MM.1S (cell line): Measurements from ENCODE around the gene LAMC3.

Experiments
- DNase-seq: peaks from one replicate; pipeline ENCODE4 v3.0.0-alpha.2; 2015
- H2AFZ ChIP-seq: fragments of 300-600 bp; sonication (generic); 2 replicates; pipeline ENCODE4 v1.6.0; 2016; ENCODE audit warnings: antibody characterized with exemption, low read length
- H3F3A ChIP-seq: fragments of 300-600 bp; sonication (generic); 2 replicates; pipeline ENCODE4 v1.6.1; 2016; ENCODE audit warnings: mild to moderate bottlenecking, antibody characterized with exemption, low read length, moderate library complexity, mixed read lengths; ENCODE audit not compliant: insufficient read depth
- H3K27ac ChIP-seq: fragments of 300-600 bp; sonication (generic); 2 replicates; pipeline ENCODE4 v1.5.1; 2016; ENCODE audit warnings: mild to moderate bottlenecking, low read length
- H3K27me3 ChIP-seq: fragments of 300-600 bp; sonication (generic); replicated peaks from 2 replicates; pipeline ENCODE4 v1.6.0; 2016; ENCODE audit warnings: low read length; ENCODE audit not compliant: insufficient read depth
- H3K36me3 ChIP-seq: fragments of 300-600 bp; sonication (generic); replicated peaks from 2 replicates; pipeline ENCODE4 v1.6.1; 2016; ENCODE audit warnings: mild to moderate bottlenecking, low read length, mixed read lengths; ENCODE audit not compliant: insufficient read depth
- H3K4me1 ChIP-seq: fragments of 300-600 bp; sonication (generic); 2 replicates; pipeline ENCODE4 v1.6.1; 2016; ENCODE audit warnings: low read length, mixed read lengths
- H3K4me2 ChIP-seq: fragments of 300-600 bp; sonication (generic); 2 replicates; pipeline ENCODE4 v1.6.0; 2016; ENCODE audit warnings: low read depth, low read length
- H3K4me3 ChIP-seq: fragments of 300-600 bp; sonication (generic); 2 replicates; pipeline ENCODE4 v1.5.1; 2016; ENCODE audit warnings: low read length, mixed read lengths
- H3K79me2 ChIP-seq: fragments of 300-600 bp; sonication (generic); 2 replicates; pipeline ENCODE4 v1.6.1; 2016; ENCODE audit warnings: mixed run types, low read length, mixed read lengths
- H3K9ac ChIP-seq: fragments of 300-600 bp; sonication (generic); 2 replicates; pipeline ENCODE4 v1.6.1; 2016; ENCODE audit warnings: low read length, mixed read lengths
- H3K9me2 ChIP-seq: fragments of 300-600 bp; sonication (generic); replicated peaks from 2 replicates; pipeline ENCODE4 v1.6.1; 2016; ENCODE audit warnings: mild to moderate bottlenecking, low read length, mixed read lengths; ENCODE audit not compliant: insufficient read depth
- H3K9me3 ChIP-seq: fragments of 300-600 bp; sonication (generic); replicated peaks from 2 replicates; pipeline ENCODE4 v1.6.1; 2016; ENCODE audit warnings: mild to moderate bottlenecking, low read length, mixed read lengths; ENCODE audit not compliant: insufficient read depth
- H4K20me1 ChIP-seq: fragments of 300-600 bp; sonication (generic); 2 replicates; pipeline ENCODE4 v1.6.1; 2016; ENCODE audit warnings: mild to moderate bottlenecking, low read length, moderate library complexity, mixed read lengths; ENCODE audit not compliant: insufficient read depth
- CTCF ChIP-seq: fragments of 300-600 bp; sonication (generic); IDR thresholded peaks from 2 replicates; pipeline ENCODE4 v1.5.1; 2016; ENCODE audit warnings: antibody characterized with exemption, low read length, mixed read lengths
- EZH2 ChIP-seq: fragments of 300-600 bp; sonication (generic); optimal IDR thresholded peaks from 2 replicates; pipeline ENCODE3; 2017; ENCODE audit warnings: low read depth, mild to moderate bottlenecking, antibody characterized with exemption, low read length, mixed read lengths
- EZH2phosphoT487 ChIP-seq: fragments of 300-600 bp; sonication (generic); IDR thresholded peaks from 2 replicates; pipeline ENCODE4 v1.6.1; 2018; ENCODE audit warnings: antibody characterized with exemption, low read length

The LAMC3 gene

DNA sequence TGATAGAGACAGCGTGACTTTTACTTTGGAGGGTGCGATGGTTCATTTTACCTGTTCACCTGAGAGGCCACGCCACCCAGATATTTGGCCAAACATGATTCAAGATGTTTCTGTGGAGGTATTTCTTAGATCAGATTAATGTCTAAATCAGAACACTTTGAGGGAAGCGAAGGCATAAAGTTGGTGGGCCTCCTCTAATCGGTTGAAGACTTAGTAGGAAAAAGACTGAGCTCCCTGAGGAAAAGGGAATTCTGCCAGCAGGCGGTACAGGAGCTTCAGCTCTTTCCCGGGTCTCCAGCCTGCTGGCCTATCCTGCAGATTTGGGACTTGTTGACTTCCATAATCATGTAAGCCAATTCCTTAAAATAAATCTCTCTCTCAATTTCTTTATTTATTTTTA lies 7.0 kb upstream of the LAMC3 start:
- H3K27me3 ChIP-seq = peaks cover 97% of the 10 kb centered on the region
- no peaks in the 10 kb centered on the region for H3K79me2 ChIP-seq
- no peak for DNase-seq
- H3F3A ChIP-seq = no peaks in the 10 kb centered on the region
- no peak for TF ChIP-seq CTCF
- TF ChIP-seq EZH2phosphoT487 = no peak
- TF ChIP-seq EZH2 = no peak
- H3K4me3 ChIP-seq = no peak overlapping the region
- no peak overlapping the region for H3K9ac ChIP-seq
- H3K9me2 ChIP-seq = no peaks in the 10 kb centered on the region
- no peaks in the 10 kb centered on the region for H3K4me1 ChIP-seq
- no peaks in the 10 kb centered on the region for H4K20me1 ChIP-seq
- H2AFZ ChIP-seq = no peak overlapping the region
- H3K4me2 ChIP-seq = no peak overlapping the region
- H3K27ac ChIP-seq = no peak overlapping the region
- no peaks in the 10 kb centered on the region for H3K9me3 ChIP-seq
- H3K36me3 ChIP-seq = no peaks in the 10 kb centered on the region

GRCh38 chr9:131006601-131007000 lies 2.4 kb upstream of the LAMC3 start:
- H4K20me1 ChIP-seq = no peaks in the 10 kb centered on the region
- no peaks in the 10 kb centered on the region for H3K79me2 ChIP-seq
- no peak for DNase-seq
- no peak overlapping the region for H3K4me3 ChIP-seq
- no peak for TF ChIP-seq EZH2phosphoT487
- no peak for TF ChIP-seq EZH2
- TF ChIP-seq CTCF = no peak
- no peaks in the 10 kb centered on the region for H3K9me2 ChIP-seq
- no peaks in the 10 kb centered on the region for H3K36me3 ChIP-seq
- H2AFZ ChIP-seq = no peak overlapping the region
- no peaks in the 10 kb centered on the region for H3K4me1 ChIP-seq
- H3K27ac ChIP-seq = no peak overlapping the region
- no peak overlapping the region for H3K9ac ChIP-seq
- H3K9me3 ChIP-seq = no peaks in the 10 kb centered on the region
- no peaks in the 10 kb centered on the region for H3F3A ChIP-seq
- H3K27me3 ChIP-seq = peaks cover 94% of the 10 kb centered on the region
- no peak overlapping the region for H3K4me2 ChIP-seq

DNA sequence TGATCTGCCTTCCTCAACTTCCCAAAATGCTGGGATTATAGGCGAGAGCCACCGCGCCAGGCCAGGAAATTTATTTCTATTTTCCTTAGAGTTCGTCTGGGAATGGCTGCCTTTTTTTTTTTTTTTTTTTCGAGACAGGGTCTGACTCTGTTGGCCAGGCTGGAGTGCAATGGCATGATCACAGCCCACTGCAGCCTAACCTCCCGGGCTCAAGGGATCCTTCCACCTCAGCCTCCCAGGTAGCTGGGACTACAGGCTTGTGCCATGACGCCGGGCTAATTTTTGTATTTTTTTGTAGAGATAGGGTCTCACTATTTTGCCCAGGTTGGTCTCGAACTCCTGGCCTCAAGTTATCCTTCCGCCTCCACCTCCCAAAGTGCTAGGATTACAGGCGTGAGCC lies 888 bp upstream of the LAMC3 start:
- Histone ChIP-seq H3K4me2 (no peak overlapping the region), H3K27me3 (peaks cover 95% of the 10 kb centered on the region)

More for the DNA sequence above, 888 bp upstream of the LAMC3 start:
- no peaks in the 10 kb centered on the region for H3K9me3 ChIP-seq
- H3K27ac ChIP-seq = no peak overlapping the region
- H3F3A ChIP-seq = no peaks in the 10 kb centered on the region
- no peak overlapping the region for H3K4me3 ChIP-seq
- no peaks in the 10 kb centered on the region for H3K4me1 ChIP-seq
- H4K20me1 ChIP-seq = no peaks in the 10 kb centered on the region
- no peak overlapping the region for H3K9ac ChIP-seq
- no peak overlapping the region for H2AFZ ChIP-seq
- TF ChIP-seq EZH2 = no peak
- TF ChIP-seq CTCF = no peak
- TF ChIP-seq EZH2phosphoT487 = no peak
- H3K79me2 ChIP-seq = no peaks in the 10 kb centered on the region
- no peaks in the 10 kb centered on the region for H3K9me2 ChIP-seq
- no peaks in the 10 kb centered on the region for H3K36me3 ChIP-seq
- no peak for DNase-seq
